Muscle of arm (tissue), 14 donors: ENCODE results near the gene LRP11. TPM values are rescaled to one million over a fixed set of nuclear protein-coding genes. Genes with fewer than 3 reads are reported as not detected.
A peak's percentile ranks its signal among the peaks of the same experiment; 100 is the strongest.
"Not testable (repeated sequence)": the region's sequence is repeated elsewhere in the genome, so short reads cannot be mapped to it uniquely, and the experiment has no call there.

ENCODE experiments used
- DNase-seq: peaks from one replicate; pipeline ENCODE4 v3.0.0-alpha.2; 2013
- long read RNA-seq, 11 donors: transcript quantifications; one replicate each; lab custom pipeline, GENCODE V29; 2026
- polyA plus RNA-seq, 12 donors: library from polyadenylated mRNA; unstranded; fragments of 120-200 nt; gene quantifications; one replicate each; pipeline ENCODE4 v1.2.1, GENCODE V29; 2013; ENCODE audit not compliant: insufficient read length in 12 of 12

Gene LRP11
- 10 to 100 TPM in 11 of 12 donors, not detected in 1; 16.6 to 33.3 (median 24.4) TPM for polyA plus RNA-seq
- long read RNA-seq, donor 1, transcript LRP11-201 (7 exons, 3,260 nt), result major isoform, 6 of 6 reads
- long read RNA-seq, donor 1, partial matches to known transcripts, result 0 of 6 reads
- long read RNA-seq, donor 1, other reads (novel, unspliced or antisense), result 0 of 6 reads
- long read RNA-seq, donor 2, transcript LRP11-201 (7 exons, 3,260 nt), result major isoform, 5 of 5 reads
- long read RNA-seq, donor 2, partial matches to known transcripts, result 0 of 5 reads
- long read RNA-seq, donor 2, other reads (novel, unspliced or antisense), result 0 of 5 reads
- long read RNA-seq, donor 3, partial matches to known transcripts, result 0 of 1 reads
- long read RNA-seq, donor 3, other reads (novel, unspliced or antisense), result 0 of 1 reads
- long read RNA-seq, donor 4, partial matches to known transcripts, result 0 of 1 reads
- long read RNA-seq, donor 4, other reads (novel, unspliced or antisense), result 0 of 1 reads
- long read RNA-seq, donor 5, partial matches to known transcripts, result 0 of 1 reads
- long read RNA-seq, donor 5, other reads (novel, unspliced or antisense), result 0 of 1 reads
- long read RNA-seq, donor 6, partial matches to known transcripts, result 0 of 3 reads
- long read RNA-seq, donor 6, other reads (novel, unspliced or antisense), result 0 of 3 reads
- long read RNA-seq, donor 7, partial matches to known transcripts, result 0 of 2 reads
- long read RNA-seq, donor 7, other reads (novel, unspliced or antisense), result 0 of 2 reads
- long read RNA-seq, donor 8, partial matches to known transcripts, result 0 of 3 reads
- long read RNA-seq, donor 8, other reads (novel, unspliced or antisense), result 0 of 3 reads
- long read RNA-seq, donor 9, partial matches to known transcripts, result 0 of 2 reads
- long read RNA-seq, donor 9, other reads (novel, unspliced or antisense), result 0 of 2 reads
- long read RNA-seq, donor 10, partial matches to known transcripts, result 0 of 1 reads
- long read RNA-seq, donor 10, other reads (novel, unspliced or antisense), result 0 of 1 reads
- long read RNA-seq, donor 11, result 0 reads

GRCh38 chr6:149863698-149864577 lies at the start of gene LRP11:
Gene LRP11, minus strand, starts transcription at chr6:149864359. Its CDS starts 339 bp downstream, at chr6:149864020.
- peak; percentile 59 for DNase-seq

- DNase-seq, result no peak
These were observed 49.5 kb upstream of the LRP11 start for GRCh38 chr6:149913540-149914240.

- DNase-seq, result no peak
These were observed 48.9 kb upstream of the LRP11 start for GRCh38 chr6:149913085-149913484.

GRCh38 chr6:149912680-149913079 lies 48.5 kb upstream of the LRP11 start:
- not testable (repeated sequence) for DNase-seq

GRCh38 chr6:149910721-149911151 lies 46.6 kb upstream of the LRP11 start:
- DNase-seq, result no peak

GRCh38 chr6:149909701-149910470 lies 45.7 kb upstream of the LRP11 start:
- no peak for DNase-seq

- not testable (repeated sequence) for DNase-seq
These were observed 44.3 kb upstream of the LRP11 start for GRCh38 chr6:149908480-149908879.

- DNase-seq, result no peak
These were observed 43.2 kb upstream of the LRP11 start for GRCh38 chr6:149907317-149907716.

- no peak for DNase-seq
These were observed 42.2 kb upstream of the LRP11 start for GRCh38 chr6:149906405-149906804.

GRCh38 chr6:149905911-149906371 lies 41.8 kb upstream of the LRP11 start:
- DNase-seq, result no peak

GRCh38 chr6:149905371-149905910 lies 41.3 kb upstream of the LRP11 start:
- no peak for DNase-seq

- DNase-seq, result no peak
These were observed 40.7 kb upstream of the LRP11 start for GRCh38 chr6:149904661-149905370.

- no peak for DNase-seq
These were observed 39.9 kb upstream of the LRP11 start for GRCh38 chr6:149903938-149904611.

- DNase-seq, result no peak
These were observed 37.4 kb upstream of the LRP11 start for GRCh38 chr6:149901444-149902140.

GRCh38 chr6:149900620-149901443 lies 36.7 kb upstream of the LRP11 start:
- no peak for DNase-seq

GRCh38 chr6:149899926-149900619 lies 35.9 kb upstream of the LRP11 start:
- no peak for DNase-seq
